NCI-H510A treated with DMSO at 0.1 percent for 48 hours (cell line): ENCODE measurements around the gene AREL1.
"Not testable (repeated sequence)": the region's sequence is repeated elsewhere in the genome, so short reads cannot be mapped to it uniquely, and the experiment has no call there.

Source experiments
- DNase-seq: peaks from one replicate; lab custom pipeline; 2025; lab: John Stamatoyannopoulos, UW

Gene AREL1

GRCh38 chr14:74712499-74713394 is at the start of gene AREL1, which contains the start of gene FCF1:
Gene AREL1, minus strand, starts transcription at chr14:74713080. Its CDS starts 27,465 bp downstream, at chr14:74685615.
Gene FCF1, plus strand, starts transcription at chr14:74713144. Its CDS starts 54 bp downstream, at chr14:74713198.
- no peak for DNase-seq

- not testable (repeated sequence) for DNase-seq
Observed at GRCh38 chr14:74758505-74758904, 45.6 kb upstream of the AREL1 start.

- no peak for DNase-seq
Observed at GRCh38 chr14:74756326-74756725, 43.4 kb upstream of the AREL1 start.

GRCh38 chr14:74754899-74755298 is 42.0 kb upstream of the AREL1 start:
- DNase-seq: no peak

- DNase-seq: no peak
Observed at GRCh38 chr14:74754157-74754556, 41.3 kb upstream of the AREL1 start.

- no peak for DNase-seq
Observed at GRCh38 chr14:74747237-74747636, 34.4 kb upstream of the AREL1 start.

GRCh38 chr14:74739293-74740030 is 26.6 kb upstream of the AREL1 start:
- DNase-seq: no peak

- no peak for DNase-seq
Observed at GRCh38 chr14:74737753-74738325, 25.0 kb upstream of the AREL1 start.

- no peak for DNase-seq
Observed at GRCh38 chr14:74735125-74735524, 22.2 kb upstream of the AREL1 start.

- DNase-seq: no peak
Observed at GRCh38 chr14:74733221-74733620, 20.3 kb upstream of the AREL1 start.

GRCh38 chr14:74732387-74732786 is 19.5 kb upstream of the AREL1 start:
- no peak for DNase-seq

GRCh38 chr14:74723134-74723533 is 10.3 kb upstream of the AREL1 start:
- no peak for DNase-seq

- DNase-seq: no peak
Observed at GRCh38 chr14:74720526-74720925, 7.6 kb upstream of the AREL1 start.

GRCh38 chr14:74713395-74713735 is 485 bp upstream of the AREL1 start:
- DNase-seq: no peak

GRCh38 chr14:74711651-74712050 is 1.2 kb downstream of the AREL1 start:
- DNase-seq: no peak

GRCh38 chr14:74710480-74710879 is 2.4 kb downstream of the AREL1 start:
- no peak for DNase-seq

GRCh38 chr14:74705613-74706500 is 7.0 kb downstream of the AREL1 start:
- DNase-seq: no peak

GRCh38 chr14:74704656-74705055 is 8.2 kb downstream of the AREL1 start:
- DNase-seq: no peak

GRCh38 chr14:74703043-74703442 is 9.8 kb downstream of the AREL1 start:
- no peak for DNase-seq

GRCh38 chr14:74702293-74702692 is 10.6 kb downstream of the AREL1 start:
- no peak for DNase-seq

- DNase-seq: no peak
Observed at GRCh38 chr14:74698465-74698864, 14.4 kb downstream of the AREL1 start.

- no peak for DNase-seq
Observed at GRCh38 chr14:74697976-74698375, 14.9 kb downstream of the AREL1 start.
